IMR-90 (cell line): Measurements from ENCODE around the gene GPA33. TPM values are rescaled to one million over a fixed set of nuclear protein-coding genes. Genes with fewer than 3 reads are reported as not detected.

Experiments
- ATAC-seq: fragments of 200-7000 bp; cut with Tn5 transposase; 2 replicates; pipeline ENCODE4 v1.9.1; 2020; ENCODE audit warnings: low read depth, mild to moderate bottlenecking, moderate library complexity
- BruUV-seq: library from RNA; stranded (reverse); fragments of 400-500 nt; replicated peaks from 2 replicates; lab custom pipeline; 2021; lab: Mats Ljungman, UMichigan
- CTCF ChIA-PET: fragments of 300-600 bp; formaldehyde crosslinking; extraction: SDS; loops from one replicate; lab custom pipeline; 2021; ENCODE audit warnings: antibody characterized with exemption; lab: Yijun Ruan, JAX
- POLR2A ChIA-PET: fragments of 300-600 bp; sonication (Branson Sonifier 250); formaldehyde crosslinking; loops from one replicate; lab custom pipeline; 2022; ENCODE audit warnings: antibody characterized with exemption; ENCODE audit not compliant: unreplicated experiment; lab: Charles Lee
- DNase-seq: peaks from one replicate; pipeline ENCODE4 v3.0.0; 2013
- H2AFZ ChIP-seq: replicated peaks from 2 replicates; pipeline ENCODE3; 2013; ENCODE audit warnings: low read length, mild to moderate bottlenecking; ENCODE audit not compliant: poor library complexity
- H2AK5ac ChIP-seq: 2 replicates; pipeline ENCODE4 v1.6.1; 2013; ENCODE audit warnings: low read depth, low read length, inconsistent platforms
- H2AK9ac ChIP-seq: replicated peaks from 2 replicates; pipeline ENCODE3; 2013; ENCODE audit warnings: mild to moderate bottlenecking, low read depth, low read length, moderate library complexity; ENCODE audit not compliant: poor library complexity
- H2BK120ac ChIP-seq: 2 replicates; pipeline ENCODE4 v1.6.1; 2013; ENCODE audit warnings: low read depth, low read length, inconsistent platforms
- H2BK15ac ChIP-seq: 3 replicates; pipeline ENCODE4 v1.6.1; 2013; ENCODE audit warnings: low read depth, low read length, inconsistent platforms
- H2BK20ac ChIP-seq: 2 replicates; pipeline ENCODE4 v1.6.1; 2013; ENCODE audit warnings: low read depth, mild to moderate bottlenecking, inconsistent platforms, low read length, moderate library complexity
- H2BK5ac ChIP-seq: 2 replicates; pipeline ENCODE4 v1.6.1; 2013; ENCODE audit warnings: mild to moderate bottlenecking, low read depth, low read length, inconsistent platforms; ENCODE audit not compliant: poor library complexity, severe bottlenecking
- H3K14ac ChIP-seq: replicated peaks from 2 replicates; pipeline ENCODE4 v1.6.1; 2013; ENCODE audit warnings: low read depth, low read length, inconsistent platforms
- H3K18ac ChIP-seq: 2 replicates; pipeline ENCODE4 v1.6.1; 2013; ENCODE audit warnings: low read depth, low read length, control low read depth
- H3K23ac ChIP-seq: 2 replicates; pipeline ENCODE4 v1.6.1; 2013; ENCODE audit warnings: low read depth, low read length, inconsistent platforms
- H3K27ac ChIP-seq: 2 replicates; pipeline ENCODE4 v1.5.1; 2013; ENCODE audit warnings: mild to moderate bottlenecking, control low read depth, low read length; ENCODE audit not compliant: insufficient read depth
- H3K27me3 ChIP-seq: 2 replicates; pipeline ENCODE4 v1.6.1; 2013; ENCODE audit warnings: low read length; ENCODE audit not compliant: control insufficient read depth, insufficient read depth
- H3K36me3 ChIP-seq: 2 replicates; pipeline ENCODE4 v1.6.1; 2013; ENCODE audit warnings: low read length, mixed read lengths; ENCODE audit not compliant: control insufficient read depth, insufficient read depth
- H3K4ac ChIP-seq: 2 replicates; pipeline ENCODE4 v1.6.1; 2013; ENCODE audit warnings: low read depth, low read length, inconsistent platforms
- H3K4me1 ChIP-seq: 2 replicates; pipeline ENCODE4 v1.6.1; 2013; ENCODE audit warnings: low read length, mixed read lengths; ENCODE audit not compliant: control insufficient read depth, insufficient read depth
- H3K4me2 ChIP-seq: 2 replicates; pipeline ENCODE4 v1.6.1; 2013; ENCODE audit warnings: low read depth, mild to moderate bottlenecking, control low read depth, low read length, moderate library complexity
- H3K4me3 ChIP-seq: 2 replicates; pipeline ENCODE4 v1.5.1; 2013; ENCODE audit warnings: low read depth, mild to moderate bottlenecking, control low read depth, low read length, moderate library complexity; ENCODE audit not compliant: insufficient read depth
- H3K56ac ChIP-seq: 2 replicates; pipeline ENCODE4 v1.6.1; 2013; ENCODE audit warnings: low read length, inconsistent platforms; ENCODE audit not compliant: insufficient read depth; ENCODE audit errors: extremely low read depth
- H3K79me1 ChIP-seq, 2 experiments: 2 replicates each; pipeline ENCODE4 v1.6.1; 2013; ENCODE audit warnings: low read length in 2 of 2, inconsistent platforms in 1 of 2, low read depth in 1 of 2
- H3K9ac ChIP-seq: 2 replicates; pipeline ENCODE4 v1.6.1; 2013; ENCODE audit warnings: low read depth, low read length, control low read depth
- H3K9me1 ChIP-seq: 2 replicates; pipeline ENCODE4 v1.6.1; 2013; ENCODE audit warnings: low read length, inconsistent platforms; ENCODE audit not compliant: insufficient read depth
- H3K9me3 ChIP-seq: 2 replicates; pipeline ENCODE4 v1.6.1; 2013; ENCODE audit warnings: low read length; ENCODE audit not compliant: control insufficient read depth, insufficient read depth
- H4K20me1 ChIP-seq: 2 replicates; pipeline ENCODE4 v1.6.1; 2013; ENCODE audit warnings: low read length, inconsistent platforms; ENCODE audit not compliant: insufficient read depth
- H4K5ac ChIP-seq: 2 replicates; pipeline ENCODE4 v1.6.1; 2013; ENCODE audit warnings: mild to moderate bottlenecking, low read depth, low read length, control low read depth
- H4K8ac ChIP-seq, 2 experiments: 2 replicates each; pipeline ENCODE4 v1.6.1; 2013; ENCODE audit warnings: low read depth in 2 of 2, low read length in 2 of 2, control low read depth in 1 of 2, inconsistent platforms in 1 of 2
- H4K91ac ChIP-seq: 2 replicates; pipeline ENCODE4 v1.6.1; 2013; ENCODE audit warnings: low read depth, low read length, inconsistent platforms; ENCODE audit not compliant: insufficient read depth
- CHD1 ChIP-seq: IDR thresholded peaks from 2 replicates; pipeline ENCODE4 v1.6.1; 2012; ENCODE audit warnings: low read depth, low read length, improper control_type of control experiment
- ELK1 ChIP-seq: fragments of 150-350 bp; IDR thresholded peaks from 2 replicates; pipeline ENCODE4 v1.6.1; 2016; ENCODE audit warnings: low read depth, mild to moderate bottlenecking, low read length, moderate library complexity, borderline replicate concordance
- FOS ChIP-seq: fragments of 150-350 bp; IDR thresholded peaks from 2 replicates; pipeline ENCODE4 v1.6.1; 2016; ENCODE audit warnings: low read depth, low read length
- MAZ ChIP-seq: IDR thresholded peaks from 2 replicates; pipeline ENCODE4 v1.6.1; 2012; ENCODE audit warnings: low read depth, mild to moderate bottlenecking, low read length, improper control_type of control experiment, moderate library complexity, borderline replicate concordance
- POLR2A ChIP-seq: IDR thresholded peaks from 2 replicates; pipeline ENCODE4 v1.6.1; 2012; ENCODE audit warnings: mild to moderate bottlenecking, low read depth, low read length
- RAD21 ChIP-seq: IDR thresholded peaks from 2 replicates; pipeline ENCODE4 v1.6.1; 2012; ENCODE audit warnings: low read length, improper control_type of control experiment
- RCOR1 ChIP-seq: IDR thresholded peaks from 2 replicates; pipeline ENCODE4 v1.6.1; 2012; ENCODE audit warnings: mild to moderate bottlenecking, low read length, improper control_type of control experiment; ENCODE audit not compliant: insufficient replicate concordance
- SMC3 ChIP-seq: fragments of 150-350 bp; IDR thresholded peaks from 2 replicates; pipeline ENCODE4 v1.6.1; 2016; ENCODE audit warnings: low read depth, mild to moderate bottlenecking, antibody characterized with exemption, low read length, moderate library complexity
- USF2 ChIP-seq: fragments of 150-350 bp; IDR thresholded peaks from 2 replicates; pipeline ENCODE4 v1.6.1; 2017; ENCODE audit warnings: mild to moderate bottlenecking, antibody characterized with exemption, low read length, low read depth
- WGBS, 2 experiments: methylation state at CpG; one replicate each; pipeline versions ENCODE4 v1.1.5 to v1.1.7; 2013; ENCODE audit warnings: missing lambda C conversion rate in 2 of 2; ENCODE audit not compliant: insufficient read length in 1 of 2; ENCODE audit errors: extremely low coverage in 2 of 2; 5-methylcytosine and 5-hydroxymethylcytosine counted together
- dilution Hi-C: fragments of 300-500 bp; cut with HindIII; formaldehyde crosslinking; loops from one replicate; pipeline ENCODE4 v1.14.3; 2018; ENCODE audit warnings: low sequenced_read_pairs; ENCODE audit not compliant: unreplicated experiment
- in situ Hi-C: fragments of 300-500 bp; cut with MboI; formaldehyde crosslinking; loops from 3 replicates; pipeline ENCODE4 v1.14.3; 2019; ENCODE audit warnings: low sequenced_read_pairs, inconsistent platforms, mixed read lengths
- intact Hi-C: fragments of 100-400 bp; cut with micrococcal nuclease; formaldehyde crosslinking; loops from 2 replicates; pipeline ENCODE4 v1.10.0; 2022
- polyA plus RNA-seq, 3 experiments: library from polyadenylated mRNA; depleted of rRNA; stranded (reverse); fragments of >200 nt; gene quantifications; 2 replicates each; pipeline ENCODE4 v1.2.3, GENCODE V29; 2012; ENCODE audit warnings: low replicate concordance in 1 of 3
- total RNA-seq: library from RNA; depleted of rRNA; stranded (reverse); fragments of >200 nt; gene quantifications from 2 replicates; pipeline ENCODE4 v1.2.3, GENCODE V29; 2012

The GPA33 gene
- total and polyA plus RNA-seq, 2 of the 4 experiments (the other 2 are of a cell fraction), result not detected

- no peak overlapping the region for H2BK15ac ChIP-seq
- H3K18ac ChIP-seq, result no peak overlapping the region
- intact Hi-C loops (loop anchor here (5.0 kb wide), 2 partner anchors 158 to 623 kb away; partner anchors contain the start of gene POU2F1), in situ Hi-C loops (loop anchor here (5.0 to 10.0 kb wide), 2 partner anchors 383 to 470 kb away; no protein-coding TSS in a partner anchor), dilution Hi-C loops (no loop called here)
- H3K9ac ChIP-seq, result no peak overlapping the region
- peaks cover 15% of the 10 kb centered on the region for H3K27me3 ChIP-seq
- no peak overlapping the region for H3K4me2 ChIP-seq
- no peaks in the 10 kb centered on the region for H3K9me1 ChIP-seq
- DNase-seq, result no peak
- no peak overlapping the region for H3K56ac ChIP-seq
- ATAC-seq, result no peak
- H3K4ac ChIP-seq, result no peak overlapping the region
- H3K4me1 ChIP-seq, result no peaks in the 10 kb centered on the region
- H2AFZ ChIP-seq, result no peak overlapping the region
- no peak overlapping the region for H4K8ac ChIP-seq
- no peaks in the 10 kb centered on the region for H3K79me1 ChIP-seq
- no peak overlapping the region for H2BK120ac ChIP-seq
- no peak overlapping the region for H2BK5ac ChIP-seq
- POLR2A ChIA-PET, result no interaction called here
- no TSS peak for BruUV-seq
- H4K5ac ChIP-seq, result no peak overlapping the region
- H4K91ac ChIP-seq, result no peak overlapping the region
- H4K20me1 ChIP-seq, result no peaks in the 10 kb centered on the region
- no peak overlapping the region for H3K14ac ChIP-seq
- H3K9me3 ChIP-seq, result no peaks in the 10 kb centered on the region
- no peak overlapping the region for H2BK20ac ChIP-seq
- no CpG with 5 or more reads among the region's 9 CpGs for WGBS, 2 experiments
- no peak overlapping the region for H3K27ac ChIP-seq
- CTCF ChIA-PET, result no interaction called here
- no peak for TF ChIP-seq ELK1
- TF ChIP-seq MAZ, result no peak
- no peak for TF ChIP-seq RAD21
- TF ChIP-seq RCOR1, result no peak
- TF ChIP-seq USF2, result no peak
- TF ChIP-seq POLR2A, result no peak
- no peak for TF ChIP-seq CHD1
- no peak for TF ChIP-seq FOS
- TF ChIP-seq SMC3, result no peak
- H2AK5ac ChIP-seq, result no peak overlapping the region
- H3K23ac ChIP-seq, result no peak overlapping the region
- no peak overlapping the region for H2AK9ac ChIP-seq
- H3K4me3 ChIP-seq, result no peak overlapping the region
- no peaks in the 10 kb centered on the region for H3K36me3 ChIP-seq
Observed at GRCh38 chr1:167064621-167065020, 25.6 kb downstream of the GPA33 start.
